ENCODE results near the gene DNAJC5. TPM values are rescaled to one million over a fixed set of nuclear protein-coding genes. Genes with fewer than 3 reads are reported as not detected.
"Not testable (repeated sequence)": the region's sequence is repeated elsewhere in the genome, so short reads cannot be mapped to it uniquely, and the experiment has no call there.

Gene DNAJC5
- total RNA-seq, 2 donors from 2014 or later: 44.4 to 66.6 TPM

DNA sequence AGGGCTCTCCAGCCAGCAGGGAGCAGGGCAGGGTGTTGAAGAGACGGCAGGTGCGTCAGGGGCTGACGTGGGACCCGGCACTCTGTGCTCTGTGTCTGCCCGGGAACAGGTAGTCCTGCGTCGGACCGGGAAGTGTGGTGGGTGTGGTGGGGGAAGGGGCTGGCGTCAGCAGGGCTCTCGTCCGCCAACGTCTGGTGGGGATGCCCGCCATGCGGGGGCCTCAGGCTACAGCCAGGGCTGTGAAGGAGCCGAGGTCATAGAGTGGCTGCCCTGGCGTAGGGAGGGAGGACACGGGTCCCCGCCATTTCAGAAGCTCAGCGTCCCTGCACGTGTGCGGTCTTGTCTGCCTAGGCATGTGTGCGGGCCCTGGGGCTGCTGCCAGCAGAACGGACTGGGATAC lies 25.3 kb downstream of the DNAJC5 start:
- H3K4me3 ChIP-seq: no peak overlapping the region
- no peak for DNase-seq (ENCODE audit: low spot score)
- H3K36me3 ChIP-seq: no peaks in the 10 kb centered on the region
- intact Hi-C loops (cut with DNase I): no loop called here
- no peak for TF ChIP-seq POLR2A (IDR thresholded peaks at IDR 0.05)
- TF ChIP-seq, protein P1, sequence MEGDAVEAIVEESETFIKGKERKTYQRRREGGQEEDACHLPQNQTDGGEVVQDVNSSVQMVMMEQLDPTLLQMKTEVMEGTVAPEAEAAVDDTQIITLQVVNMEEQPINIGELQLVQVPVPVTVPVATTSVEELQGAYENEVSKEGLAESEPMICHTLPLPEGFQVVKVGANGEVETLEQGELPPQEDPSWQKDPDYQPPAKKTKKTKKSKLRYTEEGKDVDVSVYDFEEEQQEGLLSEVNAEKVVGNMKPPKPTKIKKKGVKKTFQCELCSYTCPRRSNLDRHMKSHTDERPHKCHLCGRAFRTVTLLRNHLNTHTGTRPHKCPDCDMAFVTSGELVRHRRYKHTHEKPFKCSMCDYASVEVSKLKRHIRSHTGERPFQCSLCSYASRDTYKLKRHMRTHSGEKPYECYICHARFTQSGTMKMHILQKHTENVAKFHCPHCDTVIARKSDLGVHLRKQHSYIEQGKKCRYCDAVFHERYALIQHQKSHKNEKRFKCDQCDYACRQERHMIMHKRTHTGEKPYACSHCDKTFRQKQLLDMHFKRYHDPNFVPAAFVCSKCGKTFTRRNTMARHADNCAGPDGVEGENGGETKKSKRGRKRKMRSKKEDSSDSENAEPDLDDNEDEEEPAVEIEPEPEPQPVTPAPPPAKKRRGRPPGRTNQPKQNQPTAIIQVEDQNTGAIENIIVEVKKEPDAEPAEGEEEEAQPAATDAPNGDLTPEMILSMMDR (IDR thresholded peaks at IDR 0.05): no peak
- TF ChIP-seq POLR2AphosphoS5 (IDR thresholded peaks at IDR 0.05): no peak
- WGBS: 92% methylated on average over 23 of the region's 23 CpGs
- no peak overlapping the region for H3K27ac ChIP-seq
- H3K9me3 ChIP-seq: no peaks in the 10 kb centered on the region
- no peaks in the 10 kb centered on the region for H3K4me1 ChIP-seq (replicated peaks)
- no peaks in the 10 kb centered on the region for H3K27me3 ChIP-seq (replicated peaks; ENCODE audit: insufficient read depth)

DNA sequence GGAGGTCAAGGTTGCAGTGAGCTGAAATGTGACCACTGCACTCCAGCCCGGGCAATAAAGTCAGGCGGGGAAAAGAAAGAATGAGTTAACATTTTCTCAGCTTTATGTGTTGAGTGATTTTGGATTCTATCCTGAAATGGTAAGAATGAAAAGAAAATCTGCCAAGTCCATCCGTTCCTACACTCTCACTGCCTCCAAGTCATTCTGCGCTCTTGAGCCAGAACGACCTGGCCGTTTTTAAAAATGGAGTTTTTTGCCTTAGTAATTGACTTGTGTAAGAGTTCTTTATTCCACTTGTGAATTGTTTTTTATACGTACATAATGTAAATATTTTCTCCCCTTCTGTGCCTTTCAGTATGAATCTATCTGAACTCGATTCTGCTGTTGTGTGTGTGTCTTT lies 28.7 kb downstream of the DNAJC5 start:
- no peak for TF ChIP-seq POLR2AphosphoS5 (IDR thresholded peaks at IDR 0.05)
- TF ChIP-seq, protein P1 (IDR thresholded peaks at IDR 0.05): no peak
- TF ChIP-seq POLR2A (IDR thresholded peaks at IDR 0.05): no peak
- Histone ChIP-seq H3K27me3 (replicated peaks; ENCODE audit: insufficient read depth) (no peaks in the 10 kb centered on the region), H3K4me3 (no peak overlapping the region), H3K27ac (no peak overlapping the region), H3K36me3 (peaks cover 2 to 4% of the 10 kb centered on the region in 2 donors), H3K9me3 (no peaks in the 10 kb centered on the region), H3K4me1 (replicated peaks) (no peaks in the 10 kb centered on the region)
- DNase-seq (ENCODE audit: low spot score): no peak
- intact Hi-C loops (cut with DNase I): no loop called here
- WGBS: 52% methylated on average over 8 of the region's 8 CpGs

DNA sequence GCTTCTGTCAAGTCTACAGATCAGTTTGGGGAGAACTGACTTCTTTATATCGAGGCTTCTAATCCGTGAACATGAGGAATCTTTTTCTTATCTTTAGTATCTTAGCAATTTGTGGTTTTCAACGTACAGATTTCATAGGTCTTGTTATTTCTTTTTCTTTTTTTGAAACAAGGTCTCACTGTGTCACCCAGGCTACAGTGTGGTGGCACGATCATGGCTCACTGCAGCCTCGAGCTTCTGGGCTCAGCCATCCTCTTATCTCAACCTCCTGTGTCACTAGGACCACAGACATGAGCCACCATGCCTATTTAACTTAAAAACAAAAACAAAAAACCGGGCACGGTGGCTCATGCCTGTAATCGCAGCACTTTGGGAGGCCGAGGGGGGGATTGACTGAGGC lies 29.3 kb downstream of the DNAJC5 start:
- TF ChIP-seq POLR2AphosphoS5 (IDR thresholded peaks at IDR 0.05) (no peak), POLR2A (IDR thresholded peaks at IDR 0.05) (no peak)
- TF ChIP-seq, protein P1 (IDR thresholded peaks at IDR 0.05): no peak
- no peak for DNase-seq (ENCODE audit: low spot score)

DNA sequence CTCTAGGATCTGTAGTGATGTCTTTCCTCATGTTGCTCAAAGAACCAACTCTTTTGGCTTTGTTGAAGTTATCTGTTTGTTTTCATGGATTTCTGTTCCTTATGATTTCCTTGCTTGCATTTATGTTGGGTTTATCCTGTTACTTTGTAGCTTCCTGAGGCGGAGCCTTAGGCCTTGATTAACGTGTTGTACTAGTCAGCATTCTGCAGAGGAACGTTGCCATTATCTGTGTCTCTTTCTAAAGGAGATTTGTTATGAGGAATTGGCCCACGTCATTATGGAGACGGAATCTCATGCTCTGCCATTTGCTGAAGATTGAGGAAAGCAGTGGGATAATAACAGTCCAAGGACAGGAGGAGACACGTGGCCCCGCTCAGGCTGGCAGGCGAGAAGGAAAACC lies 31.4 kb downstream of the DNAJC5 start:
- 66% methylated on average over 8 of the region's 8 CpGs for WGBS
- Histone ChIP-seq H3K27me3 (replicated peaks; ENCODE audit: insufficient read depth) (no peaks in the 10 kb centered on the region), H3K4me3 (no peak overlapping the region), H3K4me1 (replicated peaks) (no peaks in the 10 kb centered on the region), H3K27ac (no peak overlapping the region), H3K9me3 (no peaks in the 10 kb centered on the region), H3K36me3 (peaks cover 12 to 19% of the 10 kb centered on the region in 2 donors)
- no peak for DNase-seq (ENCODE audit: low spot score)
- intact Hi-C loops (cut with DNase I): no loop called here
- TF ChIP-seq POLR2AphosphoS5 (IDR thresholded peaks at IDR 0.05): no peak
- TF ChIP-seq POLR2A (IDR thresholded peaks at IDR 0.05): no peak
- TF ChIP-seq, protein P1 (IDR thresholded peaks at IDR 0.05): no peak

More for the DNA sequence above, 29.3 kb downstream of the DNAJC5 start:
- H3K27me3 ChIP-seq (replicated peaks; ENCODE audit: insufficient read depth): no peaks in the 10 kb centered on the region
- no peak overlapping the region for H3K27ac ChIP-seq
- H3K36me3 ChIP-seq: peaks cover 7 to 10% of the 10 kb centered on the region in 2 donors
- H3K9me3 ChIP-seq: no peaks in the 10 kb centered on the region
- intact Hi-C loops (cut with DNase I): no loop called here
- WGBS: 71% methylated on average over 9 of the region's 9 CpGs
- H3K4me3 ChIP-seq: no peak overlapping the region
- H3K4me1 ChIP-seq (replicated peaks): no peaks in the 10 kb centered on the region

DNA sequence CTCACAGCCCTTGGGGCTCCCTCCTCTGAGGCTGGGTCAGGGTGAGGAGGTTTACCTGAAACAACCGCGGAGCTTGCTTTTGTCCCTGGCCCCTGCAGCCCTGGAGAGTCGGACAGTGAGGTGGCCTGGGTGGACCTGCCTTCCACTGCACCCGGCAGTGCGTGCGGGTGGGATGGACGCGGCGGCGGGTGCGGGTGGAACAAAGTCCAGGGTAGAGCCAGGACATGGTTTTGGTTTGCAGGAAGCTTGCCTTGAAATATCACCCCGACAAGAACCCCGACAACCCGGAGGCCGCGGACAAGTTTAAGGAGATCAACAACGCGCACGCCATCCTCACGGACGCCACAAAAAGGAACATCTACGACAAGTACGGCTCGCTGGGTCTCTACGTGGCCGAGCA lies 34.1 kb downstream of the DNAJC5 start:
- no peak for DNase-seq (ENCODE audit: low spot score)

DNA sequence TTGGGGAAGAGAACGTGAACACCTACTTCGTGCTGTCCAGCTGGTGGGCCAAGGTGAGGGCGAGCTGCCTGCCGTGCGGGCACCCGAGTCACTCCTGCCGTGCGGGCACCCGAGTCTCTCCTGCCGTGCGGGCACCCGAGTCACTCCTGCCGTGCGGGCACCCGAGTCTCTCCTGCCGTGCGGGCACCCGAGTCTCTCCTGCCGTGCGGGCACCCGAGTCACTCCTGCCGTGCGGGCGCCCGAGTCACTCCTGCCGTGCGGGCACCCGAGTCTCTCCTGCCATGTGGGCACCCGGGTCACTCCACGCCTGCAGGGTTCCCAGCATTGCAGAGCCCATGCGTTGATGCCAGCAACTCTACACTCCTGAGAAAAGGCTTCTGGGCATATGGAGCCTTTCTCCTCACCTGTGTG lies 34.6 kb downstream of the DNAJC5 start:
- intact Hi-C loops (cut with DNase I); H3K4me3 ChIP-seq; H3K4me1 ChIP-seq (replicated peaks); DNase-seq (ENCODE audit: low spot score); H3K9me3 ChIP-seq; H3K27ac ChIP-seq; H3K27me3 ChIP-seq (replicated peaks; ENCODE audit: insufficient read depth): not testable (repeated sequence)
- WGBS: 92% methylated on average over 31 of the region's 31 CpGs
- H3K36me3 ChIP-seq: peaks cover 12 to 28% of the 10 kb centered on the region in 2 donors

More for the DNA sequence above, 34.1 kb downstream of the DNAJC5 start:
- intact Hi-C loops (cut with DNase I): no loop called here
- no peaks in the 10 kb centered on the region for H3K4me1 ChIP-seq (replicated peaks)
- TF ChIP-seq POLR2AphosphoS5 (IDR thresholded peaks at IDR 0.05): no peak
- TF ChIP-seq, protein P1 (IDR thresholded peaks at IDR 0.05): no peak
- no peak for TF ChIP-seq POLR2A (IDR thresholded peaks at IDR 0.05)
- H3K9me3 ChIP-seq: no peaks in the 10 kb centered on the region
- no peak overlapping the region for H3K4me3 ChIP-seq
- 98% methylated on average over 26 of the region's 26 CpGs for WGBS
- H3K27ac ChIP-seq: no peak overlapping the region
- no peaks in the 10 kb centered on the region for H3K27me3 ChIP-seq (replicated peaks; ENCODE audit: insufficient read depth)
- peaks cover 12 to 28% of the 10 kb centered on the region in 2 donors for H3K36me3 ChIP-seq

Data from prostate gland (tissue), 2 donors.